ENCODE measurements around the gene PMEPA1. TPM values are rescaled to one million over a fixed set of nuclear protein-coding genes. Genes with fewer than 3 reads are reported as not detected.

The PMEPA1 gene
- total RNA-seq, 4 donors from 2014 or later: 3.3 to 5.5 (median 4.6) TPM

DNA sequence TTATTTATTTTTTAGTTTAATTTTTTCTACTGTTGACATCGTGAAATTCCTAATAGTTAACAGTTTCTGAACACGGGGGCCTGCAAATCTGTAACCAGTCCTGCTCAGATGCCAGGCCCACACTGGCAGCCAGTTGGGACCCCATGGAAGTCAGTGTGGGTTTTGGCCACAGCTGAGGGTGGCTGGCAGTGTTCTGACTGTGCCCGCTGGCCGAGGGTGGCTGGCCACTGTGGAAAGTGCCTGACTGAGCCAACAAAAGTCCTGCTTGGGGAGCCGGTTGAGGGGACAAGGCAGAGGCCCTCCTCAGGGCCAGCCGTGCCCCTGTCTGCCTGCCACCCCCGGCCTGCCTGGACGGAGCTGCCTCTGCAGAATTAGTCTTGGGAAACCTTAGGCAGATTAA, 4.1 kb upstream of the PMEPA1 start:
- DNase-seq: no peak
- H3K4me3 ChIP-seq: no peak overlapping the region
- H3K9me3 ChIP-seq: no peaks in the 10 kb centered on the region
- no peaks in the 10 kb centered on the region for H3K27me3 ChIP-seq
- H3K4me1 ChIP-seq: peaks cover 0 to 17% (median 2%) of the 10 kb centered on the region in 4 donors
- TF ChIP-seq CTCF (IDR thresholded peaks at IDR 0.05) (no peak), POLR2A (IDR thresholded peaks at IDR 0.05) (no peak)
- H3K27ac ChIP-seq: no peak overlapping the region
- H3K36me3 ChIP-seq: no peaks in the 10 kb centered on the region

GRCh38 chr20:57713505-57713903, 3.7 kb upstream of the PMEPA1 start:
- H3K27me3 ChIP-seq: no peaks in the 10 kb centered on the region
- no peaks in the 10 kb centered on the region for H3K9me3 ChIP-seq
- no peak for DNase-seq
- H3K4me3 ChIP-seq: no peak overlapping the region
- H3K4me1 ChIP-seq: peaks cover 0 to 17% (median 0%) of the 10 kb centered on the region in 4 donors
- TF ChIP-seq POLR2A (IDR thresholded peaks at IDR 0.05) (no peak), CTCF (IDR thresholded peaks at IDR 0.05) (no peak)
- no peak overlapping the region for H3K27ac ChIP-seq
- no peaks in the 10 kb centered on the region for H3K36me3 ChIP-seq

DNA sequence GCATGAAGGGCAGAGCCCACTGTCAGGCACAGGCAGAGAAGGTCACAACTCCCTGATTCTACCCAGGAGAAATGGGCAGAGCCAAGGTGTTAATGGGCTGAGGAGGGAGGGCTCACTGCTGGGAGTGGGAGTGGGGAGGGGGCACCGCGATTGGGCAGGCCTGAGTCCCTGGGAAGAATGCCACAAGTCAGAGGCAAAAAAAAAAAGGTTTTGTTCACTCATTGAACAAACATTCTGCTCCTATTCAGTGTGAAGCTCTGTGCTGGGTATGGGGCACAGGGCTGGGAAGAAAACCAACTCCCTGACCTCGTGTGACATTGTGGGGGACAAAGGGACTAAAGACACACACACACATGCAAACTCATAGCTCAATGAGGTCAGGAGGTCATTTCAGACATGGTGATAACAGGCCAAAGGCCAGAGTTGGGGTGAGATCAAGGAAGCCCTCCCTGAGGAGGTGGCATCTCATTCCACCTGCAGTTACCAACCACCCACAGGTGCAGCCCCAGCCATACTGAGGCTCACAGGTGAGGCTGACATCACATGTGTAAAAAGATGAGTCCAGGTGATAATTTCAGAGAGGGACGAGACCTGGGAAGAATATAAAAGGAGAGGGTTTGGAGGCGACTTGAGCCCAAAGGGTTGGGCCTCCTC, 3.2 kb upstream of the PMEPA1 start:
- H3K4me1 ChIP-seq: peaks cover 0 to 19% (median 0%) of the 10 kb centered on the region in 4 donors
- no peaks in the 10 kb centered on the region for H3K9me3 ChIP-seq
- H3K4me3 ChIP-seq: no peak overlapping the region
- H3K36me3 ChIP-seq: no peaks in the 10 kb centered on the region
- no peak for DNase-seq
- no peak for TF ChIP-seq POLR2A (IDR thresholded peaks at IDR 0.05)
- no peak for TF ChIP-seq CTCF (IDR thresholded peaks at IDR 0.05)
- no peaks in the 10 kb centered on the region for H3K27me3 ChIP-seq
- no peak overlapping the region for H3K27ac ChIP-seq

DNA sequence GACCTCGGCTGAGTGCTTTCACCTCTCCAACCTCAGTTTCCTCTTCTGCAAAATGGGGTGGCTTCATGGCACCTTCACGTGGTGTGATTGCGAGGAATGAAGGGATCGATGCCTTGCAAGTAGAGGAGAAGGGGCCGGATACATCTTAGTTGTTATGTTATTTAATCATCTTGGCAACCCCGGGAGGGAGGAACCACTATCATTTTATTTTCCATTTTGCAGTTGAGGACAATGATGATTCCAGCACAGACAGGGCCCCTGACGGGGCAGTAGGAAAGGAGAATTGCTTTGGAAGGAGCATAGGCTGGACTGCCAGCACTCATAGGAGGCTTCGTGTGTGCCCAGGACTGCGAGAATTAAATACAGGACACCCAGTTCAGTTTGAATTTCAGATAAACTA, 2.5 kb upstream of the PMEPA1 start:
- Histone ChIP-seq H3K36me3 (no peaks in the 10 kb centered on the region), H3K4me1 (peaks cover 0 to 20% (median 2%) of the 10 kb centered on the region in 4 donors), H3K27ac (no peak overlapping the region), H3K4me3 (no peak overlapping the region), H3K27me3 (no peaks in the 10 kb centered on the region), H3K9me3 (no peaks in the 10 kb centered on the region)
- no peak for DNase-seq
- no peak for TF ChIP-seq POLR2A (IDR thresholded peaks at IDR 0.05)
- TF ChIP-seq CTCF (IDR thresholded peaks at IDR 0.05): no peak

DNA sequence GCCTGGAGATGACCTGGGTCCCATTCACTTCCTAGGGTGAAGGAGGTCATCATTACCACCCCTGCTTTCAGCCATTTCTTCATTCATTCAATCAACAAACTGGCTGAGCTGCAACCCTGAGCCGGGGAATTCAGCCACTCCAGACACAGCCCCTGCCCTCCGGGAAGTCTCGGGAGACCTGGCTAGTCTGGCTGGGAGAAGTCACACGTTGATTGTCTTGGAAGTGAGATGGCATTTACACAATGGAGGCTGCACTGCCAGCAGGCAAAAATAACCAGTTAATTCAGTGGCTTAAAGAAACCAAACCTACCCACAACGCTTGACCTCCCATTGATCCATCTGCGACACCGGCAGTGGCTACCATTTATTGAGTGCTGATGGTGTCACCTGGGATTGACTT, 2.0 kb upstream of the PMEPA1 start:
- no peak for DNase-seq
- Histone ChIP-seq H3K9me3 (no peaks in the 10 kb centered on the region), H3K4me1 (peaks cover 0 to 20% (median 2%) of the 10 kb centered on the region in 4 donors), H3K27me3 (no peaks in the 10 kb centered on the region), H3K27ac (no peak overlapping the region), H3K4me3 (no peak overlapping the region), H3K36me3 (no peaks in the 10 kb centered on the region)
- TF ChIP-seq CTCF (IDR thresholded peaks at IDR 0.05): no peak
- no peak for TF ChIP-seq POLR2A (IDR thresholded peaks at IDR 0.05)

All from Peyer's patch (tissue), 4 donors.